HG02938 (cell line): ENCODE data around the gene HRAS.
"Not testable (repeated sequence)": the region's sequence is repeated elsewhere in the genome, so short reads cannot be mapped to it uniquely, and the experiment has no call there.

Experiments
- ATAC-seq: cut with Tn5 transposase; IDR thresholded peaks from one replicate; pipeline ENCODE4 v1.9.1; 2021; ENCODE audit warnings: mild to moderate bottlenecking, moderate library complexity; ENCODE audit not compliant: unreplicated experiment

The HRAS gene

DNA sequence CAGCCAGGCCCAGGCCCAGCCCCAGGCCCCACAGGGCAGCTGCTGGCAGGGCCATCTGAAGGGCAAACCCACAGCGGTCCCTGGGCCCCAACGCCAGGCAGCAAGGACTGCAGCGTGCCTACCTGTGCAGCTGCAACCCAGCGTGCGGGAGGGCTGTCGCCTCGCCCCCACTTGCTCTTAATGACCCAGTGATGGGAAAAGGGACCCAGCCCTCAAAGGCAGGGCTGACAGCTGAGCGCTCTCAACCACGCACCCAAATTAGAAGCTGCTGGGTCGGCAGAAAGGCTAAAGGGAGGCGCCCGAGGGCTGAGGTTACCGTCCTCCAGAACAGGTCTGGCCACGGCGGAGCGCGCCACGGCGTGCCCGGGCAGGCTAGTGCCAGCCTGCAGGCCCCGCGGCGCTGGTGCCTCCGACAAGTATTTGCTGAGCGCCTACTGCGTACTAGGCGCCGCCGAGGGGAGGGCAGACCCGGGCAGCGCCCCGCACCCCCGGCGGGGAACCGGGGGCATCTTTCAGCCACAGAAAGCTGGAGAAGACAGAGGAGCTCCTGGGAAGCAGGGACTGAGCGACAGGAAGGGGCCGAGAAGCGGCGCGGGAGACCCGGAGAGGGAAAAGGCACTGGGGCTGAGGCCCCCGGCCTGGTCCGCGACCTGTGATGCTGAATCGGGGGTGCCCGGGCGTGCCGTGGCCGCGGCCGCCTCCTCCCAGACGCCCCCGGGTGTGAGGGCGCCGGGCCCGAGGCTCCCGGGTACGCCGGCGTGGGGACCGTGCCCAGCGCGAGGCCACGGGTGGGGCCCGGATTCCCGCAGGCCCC is 773 bp downstream of the HRAS start:
- no peak for ATAC-seq

DNA sequence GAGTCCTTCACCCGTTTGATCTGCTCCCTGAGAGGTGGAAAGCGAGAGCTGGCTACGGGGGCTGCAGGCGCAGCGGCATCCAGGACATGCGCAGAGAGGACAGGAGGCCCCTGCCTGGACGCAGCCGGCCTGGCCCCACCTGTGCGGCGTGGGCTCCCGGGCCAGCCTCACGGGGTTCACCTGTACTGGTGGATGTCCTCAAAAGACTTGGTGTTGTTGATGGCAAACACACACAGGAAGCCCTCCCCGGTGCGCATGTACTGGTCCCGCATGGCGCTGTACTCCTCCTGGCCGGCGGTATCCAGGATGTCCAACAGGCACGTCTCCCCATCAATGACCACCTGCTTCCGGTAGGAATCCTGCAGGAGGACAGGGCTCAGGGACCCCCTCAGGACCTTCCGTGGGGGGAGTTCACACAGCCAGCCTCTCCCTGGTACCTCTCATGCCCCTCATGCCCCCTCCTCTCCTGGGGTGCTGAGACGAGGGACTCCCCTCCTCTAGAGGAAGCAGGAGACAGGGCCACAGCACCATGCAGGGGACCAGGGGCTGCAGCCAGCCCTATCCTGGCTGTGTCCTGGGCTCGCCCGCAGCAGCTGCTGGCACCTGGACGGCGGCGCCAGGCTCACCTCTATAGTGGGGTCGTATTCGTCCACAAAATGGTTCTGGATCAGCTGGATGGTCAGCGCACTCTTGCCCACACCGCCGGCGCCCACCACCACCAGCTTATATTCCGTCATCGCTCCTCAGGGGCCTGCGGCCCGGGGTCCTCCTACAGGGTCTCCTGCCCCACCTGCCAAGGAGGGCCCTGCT is 1.6 kb downstream of the HRAS start:
- no peak for ATAC-seq

DNA sequence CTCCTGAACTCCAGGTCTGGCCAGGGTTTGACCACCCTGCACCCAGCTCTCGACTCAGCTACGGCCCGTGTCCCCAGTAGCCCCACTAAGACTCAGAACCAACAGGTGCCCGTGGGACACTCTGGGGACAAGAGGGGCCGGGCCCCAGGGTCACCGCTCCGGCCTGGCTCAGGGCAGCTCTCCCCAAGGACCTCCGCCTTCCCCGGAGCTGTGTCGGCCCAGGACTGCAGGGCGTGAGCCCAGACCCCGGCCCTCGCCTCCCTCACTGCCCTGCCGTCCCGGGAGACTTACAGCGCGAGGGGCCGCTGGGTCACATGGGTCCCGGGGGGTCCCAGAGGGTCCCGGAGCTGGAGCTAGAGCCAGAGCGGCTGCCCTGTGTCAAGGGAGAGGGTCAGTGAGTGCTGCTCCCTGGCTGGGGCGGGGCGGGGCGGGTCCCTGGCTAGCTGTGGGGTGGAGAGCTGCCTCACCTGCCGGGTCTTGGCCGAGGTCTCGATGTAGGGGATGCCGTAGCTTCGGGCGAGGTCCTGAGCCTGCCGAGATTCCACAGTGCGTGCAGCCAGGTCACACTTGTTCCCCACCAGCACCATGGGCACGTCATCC is 2.3 kb downstream of the HRAS start:
- ATAC-seq: no peak

DNA sequence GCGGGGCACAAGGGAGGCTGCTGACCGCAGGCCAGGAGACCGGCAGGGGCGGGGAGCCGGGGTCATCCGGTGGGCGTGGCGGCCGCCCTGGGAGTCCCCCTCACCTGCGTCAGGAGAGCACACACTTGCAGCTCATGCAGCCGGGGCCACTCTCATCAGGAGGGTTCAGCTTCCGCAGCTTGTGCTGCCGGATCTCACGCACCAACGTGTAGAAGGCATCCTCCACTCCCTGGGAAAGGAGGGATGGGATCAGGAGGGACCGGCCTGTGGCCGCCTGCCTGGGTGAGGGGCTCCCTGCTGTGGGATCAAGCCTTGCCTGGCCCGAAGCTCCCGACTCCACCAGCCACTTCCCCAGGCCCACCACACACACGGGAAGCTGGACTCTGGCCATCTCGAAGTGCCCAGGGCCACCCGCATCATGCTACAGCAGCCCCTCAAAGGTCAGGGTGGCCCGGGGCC is 2.8 kb downstream of the HRAS start:
- ATAC-seq: no peak

DNA sequence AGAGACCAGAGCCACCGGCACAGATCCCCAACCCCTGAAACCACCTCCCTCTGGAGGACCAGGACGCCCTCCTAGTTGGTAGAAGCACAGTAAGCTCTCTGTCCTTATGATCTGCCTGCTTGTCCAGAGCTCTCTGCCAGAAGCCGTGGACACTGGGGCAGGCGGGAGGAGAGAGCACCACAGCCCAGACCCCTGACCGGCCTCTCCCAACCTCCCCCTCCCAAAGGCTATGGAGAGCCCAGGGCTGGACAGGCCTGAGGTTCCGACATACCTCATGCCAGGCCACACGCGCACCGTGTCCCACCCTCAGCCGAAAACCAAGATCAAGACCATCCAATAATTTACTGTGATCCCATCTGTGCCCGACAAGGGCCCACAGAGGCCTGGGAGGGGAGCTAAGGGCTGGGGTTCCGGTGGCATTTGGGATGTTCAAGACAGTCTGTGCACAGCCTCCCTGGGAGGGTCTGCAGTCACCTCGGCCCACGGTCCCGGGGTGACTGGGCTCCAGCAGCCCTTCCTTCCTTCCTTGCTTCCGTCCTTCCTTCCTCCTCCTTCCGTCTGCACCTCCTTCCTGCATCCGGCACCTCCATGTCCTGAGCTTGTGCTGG is 3.4 kb downstream of the HRAS start:
- ATAC-seq: no peak

DNA sequence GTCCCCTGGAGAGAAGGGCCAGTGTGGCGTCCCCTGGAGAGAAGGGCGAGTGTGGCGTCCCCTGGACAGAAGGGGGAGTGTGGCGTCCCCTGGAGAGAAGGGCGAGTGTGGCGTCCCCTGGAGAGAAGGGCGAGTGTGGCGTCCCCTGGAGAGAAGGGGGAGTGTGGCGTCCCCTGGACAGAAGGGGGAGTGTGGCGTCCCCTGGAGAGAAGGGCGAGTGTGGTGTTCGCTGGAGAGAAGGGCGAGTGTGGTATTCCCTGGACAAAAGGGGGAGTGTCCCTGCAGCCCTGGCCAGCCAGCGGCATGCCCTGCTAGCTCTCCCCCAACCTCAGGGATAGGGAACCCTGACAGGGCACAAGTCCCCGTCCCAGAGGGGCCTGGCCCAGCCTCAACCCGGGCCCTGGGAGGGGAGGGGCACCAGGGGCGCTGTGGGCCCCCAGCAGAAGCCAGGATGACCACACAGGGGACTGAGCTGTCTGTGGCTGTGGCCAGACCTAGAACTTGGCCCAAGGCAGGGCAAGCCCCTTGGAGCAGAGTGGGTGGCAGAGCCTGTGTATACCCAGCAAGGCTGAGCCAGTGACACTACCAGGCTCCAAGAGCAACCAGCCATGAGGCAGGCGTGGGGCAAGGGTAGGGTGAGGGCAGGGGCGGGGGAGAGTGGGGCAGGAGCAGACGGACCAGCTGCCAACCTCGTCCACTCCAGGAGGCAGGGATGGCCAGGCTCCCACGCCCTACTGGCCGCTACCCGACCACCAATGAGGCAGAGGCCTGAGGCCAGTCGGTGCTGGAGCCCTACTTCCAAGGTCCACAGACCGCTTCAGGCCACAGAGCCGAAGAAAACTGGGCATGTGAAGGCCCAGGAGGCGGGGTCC is 4.2 kb downstream of the HRAS start:
- no peak for ATAC-seq

DNA sequence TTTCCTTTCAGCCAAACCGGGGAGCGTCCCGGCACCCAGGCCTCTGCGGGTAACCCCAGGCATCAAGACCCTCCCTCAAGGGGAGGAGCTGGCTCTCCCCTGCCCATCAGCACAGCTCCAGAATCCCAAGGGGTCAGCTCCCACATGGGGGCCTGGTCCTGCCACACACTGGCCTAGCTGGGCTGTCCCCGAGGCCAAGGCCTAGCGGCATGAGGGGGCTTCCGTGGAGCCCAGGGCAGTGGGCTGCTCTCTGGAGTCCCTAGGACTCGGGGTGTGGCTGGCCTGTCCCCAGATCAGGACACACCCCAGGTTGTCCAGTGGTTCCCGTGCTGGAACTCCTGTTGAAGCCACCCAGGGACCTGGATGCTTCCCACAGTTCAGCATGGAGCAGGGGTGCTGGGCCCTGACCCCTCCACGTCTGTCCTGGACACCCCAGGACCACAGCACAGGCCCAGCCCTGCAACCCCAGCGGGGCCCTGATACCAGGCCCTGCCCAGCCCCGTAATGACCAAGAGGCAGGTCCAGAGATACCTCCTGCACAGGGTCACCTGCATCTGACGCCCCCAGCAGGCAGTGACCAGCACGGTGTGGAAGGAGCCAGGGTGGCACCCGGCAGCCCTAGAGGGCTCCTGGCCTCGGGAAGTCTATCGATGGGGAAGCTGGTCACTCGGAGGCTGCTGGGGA is 5.5 kb downstream of the HRAS start:
- ATAC-seq: no peak

DNA sequence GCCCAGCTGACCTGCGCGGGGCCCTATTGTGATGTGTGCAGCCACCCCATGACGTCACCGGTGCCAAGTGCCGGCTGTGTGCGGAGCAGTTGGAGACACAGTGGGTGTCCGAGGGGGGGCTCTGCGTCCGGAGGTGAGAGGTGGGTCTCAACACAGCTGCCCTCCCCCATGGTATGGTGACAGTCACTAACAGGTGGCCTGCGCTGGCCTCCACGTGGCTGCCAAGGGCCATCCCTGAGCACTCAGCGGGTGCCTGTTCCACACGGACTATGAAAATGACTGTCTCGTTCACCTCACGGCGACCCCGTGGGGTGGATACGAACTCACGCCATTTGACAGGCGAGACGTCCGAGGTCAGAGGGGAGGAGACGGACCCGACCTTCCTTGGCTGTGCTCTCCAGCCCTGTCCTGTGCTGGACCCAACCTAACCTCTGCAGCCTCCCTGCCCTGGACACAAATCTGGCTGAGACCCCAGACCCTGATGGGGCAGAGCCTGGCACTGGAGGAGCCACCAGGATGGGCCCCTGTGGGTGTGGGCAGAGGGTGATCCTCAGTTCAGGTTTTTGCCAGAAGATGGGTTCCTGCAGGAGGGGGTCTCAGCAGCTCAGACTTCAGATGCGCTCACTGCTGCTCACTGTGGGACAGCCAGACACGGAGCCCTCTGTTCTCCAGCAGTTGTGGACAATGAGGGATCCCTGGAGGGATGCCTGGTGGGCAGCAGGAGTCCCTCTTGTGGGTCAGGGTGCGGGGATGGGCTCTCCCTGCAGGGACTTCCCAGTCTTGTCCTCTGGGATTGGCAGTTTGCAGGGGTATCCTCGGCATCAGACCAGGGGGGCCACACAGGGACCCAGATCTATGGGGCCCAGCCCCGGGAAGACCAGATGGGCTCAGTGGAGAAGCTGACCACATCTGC is 6.3 kb downstream of the HRAS start:
- ATAC-seq: no peak

DNA sequence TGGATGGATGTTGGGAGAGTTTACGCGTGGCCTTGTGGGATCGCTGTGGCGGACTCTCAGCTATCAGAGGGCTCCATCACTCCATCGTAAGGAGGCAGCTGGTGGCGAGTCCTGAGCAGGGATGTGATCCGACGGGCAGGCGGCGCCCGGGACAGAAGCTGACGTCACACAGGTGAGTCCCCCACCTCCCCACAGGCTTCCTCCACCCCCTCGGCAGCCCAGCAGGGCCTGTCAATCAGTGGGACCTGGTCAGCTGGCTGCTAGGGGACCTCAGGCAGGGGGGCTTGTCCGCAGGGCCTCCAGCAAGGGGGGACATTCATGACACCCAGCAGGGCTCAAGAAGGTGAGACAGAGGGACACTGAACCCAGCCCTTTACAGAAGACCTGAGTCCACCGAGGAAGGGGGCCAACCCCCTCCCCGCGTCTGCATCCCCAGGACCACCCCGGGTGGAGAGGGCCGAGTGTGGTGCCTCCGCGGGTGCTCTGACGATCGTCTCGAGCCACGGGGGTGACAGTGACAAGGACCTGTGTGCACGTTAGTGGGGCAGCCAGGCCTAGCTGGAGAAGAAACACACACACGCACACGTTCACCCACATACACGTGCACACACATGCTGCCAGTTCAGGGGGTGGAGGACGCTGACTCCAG is 7.1 kb downstream of the HRAS start:
- no peak for ATAC-seq

DNA sequence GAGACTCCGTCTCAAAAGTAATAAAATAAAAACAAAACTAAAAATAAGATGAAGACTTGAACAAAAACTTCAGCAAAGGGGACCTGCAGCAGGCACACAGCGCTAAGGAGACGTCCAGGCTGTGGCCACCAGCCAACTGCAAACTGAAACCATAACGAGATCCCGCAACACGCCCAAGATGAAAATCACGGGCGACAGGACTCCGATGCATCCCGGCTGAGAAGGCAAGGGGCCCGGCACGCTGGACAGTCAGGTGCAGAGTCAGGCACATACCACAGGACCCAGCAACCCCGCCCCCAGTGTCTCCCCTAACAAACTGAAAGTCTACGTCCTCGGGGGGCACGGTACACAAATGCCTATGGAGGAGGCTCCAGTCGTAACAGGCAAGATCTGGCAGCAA is 9.2 kb downstream of the HRAS start:
- ATAC-seq: no peak

DNA sequence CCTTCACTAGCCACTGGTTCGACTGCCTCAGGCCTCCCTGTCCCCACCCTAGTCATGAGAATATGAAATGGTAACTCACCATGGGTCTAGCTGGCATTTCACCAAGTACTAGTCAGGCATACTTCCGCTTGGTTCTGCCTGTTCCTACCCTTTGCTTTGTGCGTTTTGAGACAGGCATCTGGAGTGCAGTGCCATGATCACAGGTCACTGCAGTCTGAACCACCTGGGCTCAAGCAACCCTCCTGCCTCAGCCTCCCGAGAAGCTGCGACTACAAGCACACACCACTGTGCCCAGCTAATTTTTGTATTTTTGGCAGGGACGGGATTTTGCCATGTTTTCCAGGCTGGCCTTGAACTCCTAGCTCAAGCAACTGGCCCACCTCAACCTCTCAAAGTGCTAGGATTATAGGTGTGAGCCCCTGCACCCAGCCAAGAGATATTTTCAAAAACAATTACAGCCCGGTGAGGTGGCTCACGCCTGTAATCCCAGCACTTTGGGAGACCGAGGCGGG is 14.1 kb downstream of the HRAS start:
- no peak for ATAC-seq

DNA sequence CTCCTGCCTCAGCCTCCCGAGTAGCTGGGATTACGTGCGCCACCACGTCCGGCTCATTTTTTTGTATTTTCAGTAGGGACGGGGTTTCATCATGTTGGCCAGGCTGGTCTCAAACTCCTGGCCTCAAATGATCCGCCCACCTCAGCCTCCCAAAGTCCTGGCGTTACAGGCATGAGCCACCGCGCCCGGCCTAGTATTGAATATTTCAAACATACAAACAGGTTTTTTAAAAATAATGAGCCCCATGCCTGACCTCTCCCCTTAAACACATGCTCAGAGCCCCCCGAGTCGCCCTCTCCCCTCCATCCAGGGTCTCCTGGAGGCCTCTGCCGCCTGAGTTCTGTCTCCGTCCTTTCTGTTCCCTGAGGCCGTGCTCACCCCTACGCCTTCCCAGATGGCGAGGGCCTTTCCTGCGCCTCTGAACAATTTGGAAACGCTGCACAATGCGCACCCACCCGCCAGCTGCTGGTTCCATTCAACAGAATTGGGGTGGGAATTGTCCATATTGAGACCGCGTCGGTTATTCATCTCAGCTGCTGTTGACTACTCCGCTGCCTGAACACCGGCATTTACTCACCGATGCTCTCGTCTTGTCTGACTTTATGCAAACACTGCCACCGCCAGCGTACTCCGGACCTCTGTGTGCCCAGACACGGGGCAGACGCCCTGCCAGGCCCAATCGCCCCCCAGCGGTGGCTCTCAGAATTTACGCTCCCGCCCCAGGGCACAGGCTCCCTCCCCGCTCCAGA is 14.8 kb downstream of the HRAS start:
- no peak for ATAC-seq

DNA sequence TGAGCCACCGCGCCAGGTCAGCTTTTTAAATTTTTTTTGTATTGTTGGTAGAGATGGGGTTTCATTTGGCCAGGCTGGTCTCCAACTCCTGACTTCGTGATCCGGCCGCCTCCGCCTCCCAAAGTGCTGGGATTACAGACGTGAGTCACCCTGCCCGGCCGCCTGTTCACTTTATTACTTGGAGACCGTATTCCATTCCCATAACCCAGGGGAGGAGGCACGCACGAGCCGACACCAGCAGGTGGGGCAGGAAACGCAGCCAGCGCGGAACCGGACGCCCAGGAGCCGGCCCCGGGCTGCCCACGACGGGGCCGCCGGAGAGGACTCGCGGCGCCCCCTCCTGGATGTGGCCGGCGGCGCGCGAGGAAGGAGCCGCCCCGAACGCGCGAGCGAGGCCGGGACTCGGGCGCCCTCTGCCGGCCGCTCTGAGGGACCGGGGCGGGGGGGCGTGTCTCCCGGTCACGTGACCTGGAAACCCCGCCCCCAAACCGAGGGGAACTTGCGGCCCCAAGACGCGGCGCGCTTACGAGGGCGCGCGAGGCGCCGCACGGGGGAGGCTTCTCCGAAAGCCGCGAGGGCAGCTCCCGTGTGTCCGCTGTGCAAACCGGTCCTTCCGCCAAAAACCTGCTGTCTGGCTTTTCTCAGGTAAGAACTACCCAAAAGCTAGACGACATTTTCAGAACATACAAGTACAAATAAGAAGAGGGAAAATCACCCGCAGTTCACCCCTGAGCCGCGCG is 16.7 kb downstream of the HRAS start:
- no peak for ATAC-seq

DNA sequence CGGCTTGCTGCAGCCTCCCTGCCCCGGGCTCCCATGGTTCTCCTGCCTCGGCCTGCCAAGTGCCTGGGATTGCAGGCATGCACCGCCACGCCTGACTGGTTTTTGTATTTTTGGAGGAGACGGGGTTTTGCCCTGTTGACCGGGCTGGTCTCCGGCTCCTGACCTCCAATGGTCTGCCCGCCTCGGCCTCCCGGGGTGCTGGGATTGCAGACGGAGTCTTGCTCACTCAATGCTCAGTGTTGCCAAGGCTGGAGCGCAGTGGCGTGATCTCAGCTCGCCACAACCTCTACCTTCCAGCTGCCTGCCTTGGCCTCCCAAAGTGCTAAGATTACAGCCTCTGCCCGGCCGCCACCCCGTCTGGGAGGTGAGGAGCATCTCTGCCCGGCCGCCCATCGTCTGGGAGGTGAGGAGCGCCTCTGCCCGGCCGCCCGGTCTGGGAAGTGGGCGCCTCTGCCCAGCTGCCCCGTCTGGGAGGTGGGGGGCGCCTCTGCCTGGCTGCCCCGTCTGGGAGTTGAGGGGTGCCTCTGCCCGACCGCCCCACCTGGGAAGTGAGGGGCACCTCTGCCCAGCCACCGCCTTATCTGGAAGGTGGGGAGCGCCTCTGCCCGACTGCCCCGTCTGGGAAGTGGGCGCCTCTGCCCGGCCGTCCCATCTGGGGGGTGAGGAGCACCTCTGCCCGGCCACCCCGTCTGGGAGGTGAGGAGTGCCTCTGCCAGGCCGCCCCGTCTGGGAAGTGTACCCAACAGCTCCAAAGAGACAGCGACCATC is 18.3 kb downstream of the HRAS start:
- ATAC-seq: not testable (repeated sequence)

DNA sequence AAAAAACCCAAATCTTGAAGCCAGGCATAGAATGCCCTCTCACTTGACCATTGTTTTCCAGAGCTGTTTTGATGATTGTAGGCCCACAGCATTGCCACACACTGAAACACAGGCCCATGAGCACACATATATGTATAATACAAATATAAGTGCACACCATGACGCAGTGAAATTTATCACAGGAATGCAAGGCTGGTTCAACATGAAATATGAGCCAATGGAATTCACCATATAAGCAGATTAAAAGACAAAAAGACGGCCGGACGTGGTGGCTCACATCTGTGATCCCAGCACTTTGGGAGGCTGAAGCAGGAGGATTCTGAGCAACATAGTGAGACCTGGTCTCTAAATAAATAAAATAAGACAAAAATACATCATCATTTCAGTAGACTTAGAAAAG is 19.0 kb downstream of the HRAS start:
- ATAC-seq: no peak

DNA sequence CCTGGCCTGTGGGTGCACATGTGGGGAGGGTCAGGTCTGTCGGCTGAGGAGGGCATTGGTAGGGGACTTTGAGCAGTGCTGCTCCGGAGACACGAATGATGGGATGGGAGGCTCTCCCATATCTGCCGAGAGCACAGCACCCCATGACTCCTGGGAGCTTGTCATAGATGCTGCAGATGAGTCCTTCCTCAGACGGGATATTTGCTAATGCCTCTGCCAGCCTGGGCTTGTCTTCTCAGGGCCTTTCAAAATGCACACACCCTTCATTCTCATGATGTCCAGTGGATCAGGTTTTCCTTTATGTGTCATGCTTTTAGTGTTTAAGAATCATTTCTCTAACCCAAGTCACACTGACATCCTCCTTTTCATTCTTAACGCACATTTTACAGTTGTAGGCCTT is 20.2 kb downstream of the HRAS start:
- no peak for ATAC-seq
